GM12878 (cell line): ENCODE measurements around the gene FAM219A. TPM values are rescaled to one million over a fixed set of nuclear protein-coding genes. Genes with fewer than 3 reads are reported as not detected.

Experiments
- ATAC-seq: fragments of 200-7000 bp; cut with Tn5 transposase; 3 replicates; pipeline ENCODE4 v1.9.1; 2020; ENCODE audit warnings: mild to moderate bottlenecking, moderate library complexity
- BruUV-seq: library from RNA; stranded (reverse); fragments of 400-500 nt; replicated peaks from 2 replicates; lab custom pipeline; 2021; lab: Mats Ljungman, UMichigan
- CTCF ChIA-PET: fragments of 300-600 bp; sonication (Branson Sonifier 250); formaldehyde crosslinking; extraction: SDS; loops from one replicate; lab custom pipeline; 2021; ENCODE audit warnings: inconsistent platforms; lab: Yijun Ruan, JAX
- POLR2A ChIA-PET: fragments of 350-600 bp; formaldehyde crosslinking; extraction: SDS; loops from one replicate; lab custom pipeline; 2021; ENCODE audit warnings: inconsistent platforms; lab: Charles Lee
- RAD21 ChIA-PET: fragments of 300-600 bp; sonication (Branson Sonifier 250); formaldehyde crosslinking; loops from one replicate; lab custom pipeline; 2023; ENCODE audit warnings: antibody characterized with exemption; ENCODE audit not compliant: unreplicated experiment; lab: Charles Lee
- SMC1A ChIA-PET: fragments of 300-600 bp; sonication (Branson Sonifier 250); formaldehyde crosslinking; loops from one replicate; lab custom pipeline; 2023; ENCODE audit not compliant: unreplicated experiment, uncharacterized antibody; lab: Charles Lee
- DNase-seq: peaks from one replicate; pipeline ENCODE4 v3.0.0-alpha.2; 2011; ENCODE audit warnings: low read depth, low spot score
- FAIRE-seq: peaks from 3 replicates; lab custom pipeline; 2011; peaks lifted over from hg19 to GRCh38; lab: Jason Lieb, UNC
- H2AFZ ChIP-seq: 2 replicates; pipeline ENCODE4 v1.6.0; 2011; ENCODE audit warnings: low read depth, low read length, control low read depth; ENCODE audit not compliant: control insufficient read depth
- H3K27ac ChIP-seq: 2 replicates; pipeline ENCODE4 v1.5.1; 2011; ENCODE audit warnings: control low read depth; ENCODE audit not compliant: control insufficient read depth, insufficient read depth
- H3K27me3 ChIP-seq, 2 experiments: replicated peaks in 1 of 2; 2 replicates each; pipeline versions ENCODE4 v1.6.0 to v1.6.1; 2011; ENCODE audit warnings: low read length in 1 of 2; ENCODE audit not compliant: control insufficient read depth in 2 of 2, insufficient read depth in 2 of 2
- H3K36me3 ChIP-seq, 2 experiments: 2 replicates each; pipeline ENCODE4 v1.5.1; 2011; ENCODE audit warnings: low read length in 1 of 2; ENCODE audit not compliant: control insufficient read depth in 2 of 2, insufficient read depth in 2 of 2
- H3K4me1 ChIP-seq: 2 replicates; pipeline ENCODE4 v1.6.1; 2011; ENCODE audit warnings: mild to moderate bottlenecking, low read length, moderate library complexity, mixed read lengths; ENCODE audit not compliant: control insufficient read depth, insufficient read depth
- H3K4me2 ChIP-seq: 2 replicates; pipeline ENCODE4 v1.6.0; 2011; ENCODE audit warnings: control low read depth; ENCODE audit not compliant: control insufficient read depth, insufficient read depth
- H3K4me3 ChIP-seq: fragments of 200-600 bp; sonication (generic); 2 replicates; pipeline ENCODE4 v1.5.1; 2016
- H3K79me2 ChIP-seq: 2 replicates; pipeline ENCODE4 v1.6.0; 2011; ENCODE audit warnings: low read length; ENCODE audit not compliant: control insufficient read depth, insufficient read depth
- H3K9ac ChIP-seq: 2 replicates; pipeline ENCODE4 v1.8.0; 2011; ENCODE audit warnings: low read length, control low read depth, mixed read lengths; ENCODE audit not compliant: control insufficient read depth, insufficient read depth
- H3K9me3 ChIP-seq: replicated peaks from 3 replicates; pipeline ENCODE4 v1.5.1; 2011; ENCODE audit warnings: mild to moderate bottlenecking, low read length; ENCODE audit not compliant: control insufficient read depth, insufficient read depth
- H4K20me1 ChIP-seq: 2 replicates; pipeline ENCODE4 v1.6.0; 2011; ENCODE audit not compliant: control insufficient read depth, insufficient read depth
- ATF2 ChIP-seq: IDR thresholded peaks from 2 replicates; pipeline ENCODE4 v1.6.1; 2012; ENCODE audit warnings: low read length, inconsistent platforms
- BACH1 ChIP-seq: fragments of 450-650 bp; IDR thresholded peaks from 2 replicates; pipeline ENCODE4 v1.6.1; 2017; ENCODE audit warnings: mild to moderate bottlenecking, borderline replicate concordance
- EP300 ChIP-seq, 2 experiments: fragments of 150-350 bp in 1 of 2; IDR thresholded peaks; 2 replicates each; pipeline ENCODE4 v1.6.1; 2011 to 2012; ENCODE audit warnings: low read depth in 2 of 2, low read length in 2 of 2, borderline replicate concordance in 1 of 2, improper control_type of control experiment in 1 of 2, inconsistent platforms in 1 of 2; ENCODE audit not compliant: control insufficient read depth in 1 of 2
- HCFC1 ChIP-seq: fragments of 150-350 bp; IDR thresholded peaks from 2 replicates; pipeline ENCODE4 v1.6.1; 2014; ENCODE audit warnings: low read length
- MAX ChIP-seq: IDR thresholded peaks from 2 replicates; pipeline ENCODE4 v1.6.1; 2012; ENCODE audit warnings: low read depth, low read length, improper control_type of control experiment
- MEF2A ChIP-seq: IDR thresholded peaks from 2 replicates; pipeline ENCODE4 v1.6.1; 2011; ENCODE audit warnings: low read depth, mild to moderate bottlenecking, low read length, moderate library complexity; ENCODE audit not compliant: insufficient read depth
- NR2C2 ChIP-seq: IDR thresholded peaks from 2 replicates; pipeline ENCODE4 v1.6.1; 2011; ENCODE audit warnings: borderline replicate concordance, low read depth; ENCODE audit not compliant: control insufficient read depth, insufficient read length
- POLR2AphosphoS5 ChIP-seq: IDR thresholded peaks from 2 replicates; pipeline ENCODE4 v1.6.1; 2011; ENCODE audit warnings: mild to moderate bottlenecking, low read length, inconsistent platforms
- RAD51 ChIP-seq: fragments of 450-650 bp; IDR thresholded peaks from 2 replicates; pipeline ENCODE4 v1.6.1; 2016; ENCODE audit warnings: moderate library complexity, mild to moderate bottlenecking, inconsistent platforms
- TCF3 ChIP-seq: IDR thresholded peaks from 2 replicates; pipeline ENCODE4 v1.6.1; 2012; ENCODE audit warnings: low read depth, mild to moderate bottlenecking, low read length, borderline replicate concordance; ENCODE audit not compliant: insufficient read depth
- WGBS: methylation state at CpG from one replicate; pipeline ENCODE4 v1.1.6; 2016; ENCODE audit warnings: low lambda C conversion rate; ENCODE audit not compliant: insufficient replicate concordance, insufficient coverage; ENCODE audit errors: missing lambda C conversion rate; 5-methylcytosine and 5-hydroxymethylcytosine counted together
- in situ Hi-C: fragments of 300-500 bp; cut with MboI; formaldehyde crosslinking; loops from 9 replicates; pipeline ENCODE4 v1.14.3; 2018; ENCODE audit warnings: mixed read lengths
- intact Hi-C: fragments of 100-400 bp; cut with micrococcal nuclease; formaldehyde crosslinking; loops from one replicate; pipeline ENCODE4 v1.14.2; 2022; ENCODE audit not compliant: unreplicated experiment
- polyA plus RNA-seq, 11 experiments: library from polyadenylated mRNA; depleted of rRNA in 4 of 11; unstranded in 6 of 11; stranded (reverse) in 5 of 11; fragments of >200 nt; fragmentation: Nextera tagmentation in 4 of 11; fragmentation: Illumina TruSeq in 1 of 11; extraction: Ambion mirVana in 4 of 11; extraction: Trizol in 1 of 11; gene quantifications; 1 replicate in 1 of 11; 2 replicates in 10 of 11; pipeline versions ENCODE4 v1.2.1 to v1.2.3, GENCODE V29; 2011 to 2016; ENCODE audit warnings: inconsistent platforms in 2 of 11, missing spikeins in 2 of 11, low read depth in 1 of 11
- total RNA-seq, 4 experiments: library from RNA; depleted of rRNA in 3 of 4; stranded (reverse); fragments of >200 nt in 3 of 4; fragmentation: Illumina TruSeq in 1 of 4; extraction: Trizol in 1 of 4; gene quantifications; 2 replicates each; pipeline versions ENCODE4 v1.2.1 to v1.2.3, GENCODE V29; 2013 to 2021

Gene FAM219A
- total and polyA plus RNA-seq, 10 of the 15 experiments (the other 5 are each of a cell fraction or from before 2014, with no cell fraction given) = 0.11 to 2.0 (median 0.71) TPM

- Histone ChIP-seq H3K27ac (no peak overlapping the region), H3K27me3 (peaks cover 7 to 8% of the 10 kb centered on the region in 2 experiments), H2AFZ (no peak overlapping the region), H3K79me2 (no peaks in the 10 kb centered on the region), H3K4me2 (no peak overlapping the region), H3K4me1 (no peaks in the 10 kb centered on the region), H3K9me3 (no peaks in the 10 kb centered on the region), H3K9ac (no peak overlapping the region), H4K20me1 (peaks cover 9% of the 10 kb centered on the region)
- FAIRE-seq = no peak
- SMC1A ChIA-PET = interaction anchor here (1.0 to 2.2 kb wide), 3 partner anchors 63 to 168 kb away, joined by 3 to 5 read pairs (median 4); no protein-coding TSS in a partner anchor
- DNase-seq = no peak
- CTCF ChIA-PET = interaction anchor here (0.6 to 3.8 kb wide), 12 partner anchors 11 to 169 kb away, joined by 3 to 38 read pairs (median 4); no protein-coding TSS in a partner anchor
- RAD21 ChIA-PET = interaction anchor here (1.2 kb wide), 1 partner anchor 63 kb away, joined by 3 read pairs; no protein-coding TSS in a partner anchor
- in situ Hi-C loops = no loop called here
- intact Hi-C loops = loop anchor here (2.0 kb wide), 1 partner anchor 99 kb away; no protein-coding TSS in a partner anchor
- POLR2A ChIA-PET = no interaction called here
- 28% methylated on average over 2 of the region's 2 CpGs for WGBS
- no peak for ATAC-seq
- BruUV-seq = no TSS peak
- TF ChIP-seq ATF2 (no peak), NR2C2 (no peak), EP300 (IDR thresholded peaks at IDR 0.05; ENCODE audit: borderline replicate concordance in 1 of 2, control insufficient read depth in 1 of 2, low read depth in 2 of 2, low read length in 2 of 2) (no peak), POLR2AphosphoS5 (no peak), TCF3 (no peak), RAD51 (no peak), HCFC1 (no peak), BACH1 (no peak), MAX (no peak), MEF2A (no peak)
- TF ChIP-seq, all 136 proteins: peak for 0
- H3K4me3 ChIP-seq = no peak overlapping the region
- H3K36me3 ChIP-seq = no peaks in the 10 kb centered on the region; a peak in 1 of 4 replicates
Observed at GRCh38 chr9:34501372-34501771, 43.0 kb upstream of the FAM219A start.
